Erythroblast (primary cell): Measurements from ENCODE around the gene TEX36.

Source experiments
- GATA1 ChIP-seq: IDR thresholded peaks from 2 replicates; pipeline ENCODE4 v1.6.1; 2011; ENCODE audit warnings: low read depth, mild to moderate bottlenecking, control low read depth, low read length, moderate library complexity
- POLR2A ChIP-seq: IDR thresholded peaks from 2 replicates; pipeline ENCODE4 v1.6.1; 2011; ENCODE audit warnings: mild to moderate bottlenecking, low read length

DNA sequence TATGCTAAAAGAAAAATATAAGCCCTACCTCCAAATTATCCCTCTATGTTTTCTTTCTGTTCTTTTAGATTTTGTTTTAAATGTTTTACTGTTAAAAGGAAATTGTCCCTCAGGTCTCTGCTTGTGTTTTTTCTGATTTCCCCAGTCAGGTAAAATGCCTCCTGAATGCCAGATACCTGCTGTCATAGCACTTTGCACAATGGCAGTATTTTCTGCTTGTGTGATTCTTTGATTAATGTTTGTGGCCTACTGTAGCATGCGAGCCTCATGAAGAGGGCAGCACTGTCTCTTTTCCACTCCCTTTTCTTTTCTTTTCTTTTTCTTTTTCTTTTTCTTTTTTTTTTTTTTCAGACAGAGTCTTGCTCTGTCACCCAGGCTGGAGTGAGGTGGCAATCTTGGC is 71.2 kb downstream of the TEX36 start:
- TF ChIP-seq POLR2A (no peak), GATA1 (no peak)
